GM23338 (cell line): Measurements from ENCODE around the gene THSD4. TPM values are rescaled to one million over a fixed set of nuclear protein-coding genes. Genes with fewer than 3 reads are reported as not detected.

Source experiments
- ATAC-seq: fragments of 200-7000 bp; cut with Tn5 transposase; 3 replicates; pipeline ENCODE4 v1.9.1; 2020
- DNase-seq: peaks from one replicate; pipeline ENCODE4 v3.0.0-alpha.2; 2015; ENCODE audit warnings: low spot score
- H2AFZ ChIP-seq: fragments of 200-600 bp; sonication (generic); 2 replicates; pipeline ENCODE4 v1.8.0; 2016; ENCODE audit warnings: antibody characterized with exemption, mild to moderate bottlenecking, moderate library complexity
- H3F3A ChIP-seq: fragments of 200-600 bp; sonication (generic); replicated peaks from 2 replicates; pipeline ENCODE4 v1.8.0; 2017; ENCODE audit warnings: antibody characterized with exemption, mixed run types, low read depth
- H3K27ac ChIP-seq: fragments of 200-600 bp; sonication (generic); 2 replicates; pipeline ENCODE4 v1.6.1; 2016; ENCODE audit warnings: low read depth
- H3K27me3 ChIP-seq: fragments of 200-600 bp; sonication (generic); 2 replicates; pipeline ENCODE4 v1.8.0; 2016; ENCODE audit warnings: mild to moderate bottlenecking, mixed run types, moderate library complexity; ENCODE audit not compliant: insufficient read depth
- H3K36me3 ChIP-seq: fragments of 200-600 bp; sonication (generic); 2 replicates; pipeline ENCODE4 v1.8.0; 2016; ENCODE audit warnings: mild to moderate bottlenecking; ENCODE audit not compliant: insufficient read depth
- H3K4me1 ChIP-seq: fragments of 200-600 bp; sonication (generic); 2 replicates; pipeline ENCODE4 v1.8.0; 2016; ENCODE audit warnings: mild to moderate bottlenecking, moderate library complexity; ENCODE audit not compliant: insufficient read depth
- H3K4me2 ChIP-seq: fragments of 200-600 bp; sonication (generic); 2 replicates; pipeline ENCODE4 v1.7.1; 2017; ENCODE audit warnings: mixed run types
- H3K4me3 ChIP-seq: fragments of 200-600 bp; sonication (generic); 2 replicates; pipeline ENCODE4 v1.6.1; 2016; ENCODE audit warnings: mixed run types
- H3K79me2 ChIP-seq: fragments of 200-600 bp; sonication (generic); replicated peaks from 2 replicates; pipeline ENCODE4 v1.8.0; 2017; ENCODE audit warnings: mild to moderate bottlenecking; ENCODE audit not compliant: insufficient read depth
- H3K9me2 ChIP-seq: fragments of 200-600 bp; sonication (generic); 2 replicates; pipeline ENCODE4 v1.8.0; 2017; ENCODE audit not compliant: insufficient read depth
- H4K20me1 ChIP-seq: fragments of 200-600 bp; sonication (generic); replicated peaks from 2 replicates; pipeline ENCODE4 v1.8.0; 2017; ENCODE audit warnings: mild to moderate bottlenecking; ENCODE audit not compliant: insufficient read depth
- H3K27ac Mint-ChIP-seq: 2 replicates; pipeline ENCODE4 v1.8.0; 2020; ENCODE audit warnings: inconsistent platforms, mild to moderate bottlenecking, moderate library complexity, mixed read lengths
- H3K27me3 Mint-ChIP-seq: 3 replicates; pipeline ENCODE4 v1.8.0; 2022; ENCODE audit warnings: low read depth, mild to moderate bottlenecking, moderate library complexity, mixed read lengths, inconsistent platforms; ENCODE audit not compliant: insufficient read depth, poor library complexity
- H3K36me3 Mint-ChIP-seq: 3 replicates; pipeline ENCODE4 v1.8.0; 2021; ENCODE audit warnings: low read depth, mild to moderate bottlenecking, inconsistent platforms, moderate library complexity, mixed read lengths
- H3K4me1 Mint-ChIP-seq: 3 replicates; pipeline ENCODE4 v1.8.0; 2020; ENCODE audit warnings: mild to moderate bottlenecking, inconsistent platforms, mixed read lengths
- H3K4me3 Mint-ChIP-seq: 3 replicates; pipeline ENCODE4 v1.8.0; 2021; ENCODE audit warnings: moderate library complexity, mild to moderate bottlenecking, inconsistent platforms, mixed read lengths
- H3K9me3 Mint-ChIP-seq: 3 replicates; pipeline ENCODE4 v1.8.0; 2020; ENCODE audit warnings: moderate library complexity, mild to moderate bottlenecking, inconsistent platforms, mixed read lengths
- CREB1 ChIP-seq: fragments of 250-450 bp; sonication (Bioruptor Pico); IDR thresholded peaks from 2 replicates; pipeline ENCODE4 v1.5.0; 2020; ENCODE audit warnings: low read depth, mild to moderate bottlenecking, moderate library complexity
- EZH2 ChIP-seq: fragments of 200-600 bp; sonication (generic); IDR thresholded peaks from one replicate; pipeline ENCODE4 v1.8.0; 2017; ENCODE audit warnings: antibody characterized with exemption, mild to moderate bottlenecking, low read depth; ENCODE audit not compliant: unreplicated experiment
- EZH2phosphoT487 ChIP-seq: fragments of 200-600 bp; sonication (generic); IDR thresholded peaks from one replicate; pipeline ENCODE4 v1.8.1; 2018; ENCODE audit warnings: antibody characterized with exemption; ENCODE audit not compliant: unreplicated experiment
- NANOG ChIP-seq: IDR thresholded peaks from 2 replicates; pipeline ENCODE4 v1.6.1; 2016; ENCODE audit warnings: antibody characterized with exemption, borderline replicate concordance
- POLR2AphosphoS5 ChIP-seq: IDR thresholded peaks from 2 replicates; pipeline ENCODE4 v1.6.1; 2016; ENCODE audit warnings: antibody characterized with exemption, low read depth
- ZNF114 ChIP-seq: fragments of 250-450 bp; sonication (Bioruptor Pico); IDR thresholded peaks from 2 replicates; pipeline ENCODE4 v1.5.0; 2020; ENCODE audit warnings: mild to moderate bottlenecking, moderate library complexity
- ZNF331 ChIP-seq: fragments of 250-450 bp; sonication (Bioruptor Pico); IDR thresholded peaks from 2 replicates; pipeline ENCODE4 v1.5.0; 2020; ENCODE audit warnings: low read depth, mild to moderate bottlenecking, moderate library complexity
- polyA plus RNA-seq: library from polyadenylated mRNA; unstranded; fragments of >200 nt; fragmentation: Nextera tagmentation; extraction: Ambion mirVana; gene quantifications from 2 replicates; pipeline ENCODE4 v1.2.1, GENCODE V29; 2016
- total RNA-seq: library from RNA; depleted of rRNA; stranded (reverse); fragments of >200 nt; shearing (Covaris generic); gene quantifications from 2 replicates; pipeline ENCODE4 v1.2.3, GENCODE V29; 2014
- TF ChIP-seq, protein P1 (sequence below): IDR thresholded peaks from one replicate; pipeline ENCODE4 v1.6.1; 2018; ENCODE audit warnings: antibody characterized with exemption; ENCODE audit not compliant: unreplicated experiment
- TF ChIP-seq, protein P2 (sequence below), 2 experiments: fragments of 200-600 bp in 1 of 2; sonication (generic) in 1 of 2; conservative IDR thresholded peaks; 2 replicates each; pipeline versions ENCODE4 v1.5.1 to v1.6.1; 2016 to 2017; ENCODE audit warnings: antibody characterized with exemption in 2 of 2, low read depth in 2 of 2, mild to moderate bottlenecking in 2 of 2, moderate library complexity in 1 of 2
- TF ChIP-seq, protein P3 (sequence below): fragments of 250-450 bp; sonication (Bioruptor Pico); IDR thresholded peaks from 2 replicates; pipeline ENCODE4 v1.5.0; 2020; ENCODE audit warnings: mild to moderate bottlenecking, moderate library complexity

Gene THSD4
- total and polyA plus RNA-seq, 2 experiments from 2014 or later, result 2.0 to 7.4 TPM

DNA sequence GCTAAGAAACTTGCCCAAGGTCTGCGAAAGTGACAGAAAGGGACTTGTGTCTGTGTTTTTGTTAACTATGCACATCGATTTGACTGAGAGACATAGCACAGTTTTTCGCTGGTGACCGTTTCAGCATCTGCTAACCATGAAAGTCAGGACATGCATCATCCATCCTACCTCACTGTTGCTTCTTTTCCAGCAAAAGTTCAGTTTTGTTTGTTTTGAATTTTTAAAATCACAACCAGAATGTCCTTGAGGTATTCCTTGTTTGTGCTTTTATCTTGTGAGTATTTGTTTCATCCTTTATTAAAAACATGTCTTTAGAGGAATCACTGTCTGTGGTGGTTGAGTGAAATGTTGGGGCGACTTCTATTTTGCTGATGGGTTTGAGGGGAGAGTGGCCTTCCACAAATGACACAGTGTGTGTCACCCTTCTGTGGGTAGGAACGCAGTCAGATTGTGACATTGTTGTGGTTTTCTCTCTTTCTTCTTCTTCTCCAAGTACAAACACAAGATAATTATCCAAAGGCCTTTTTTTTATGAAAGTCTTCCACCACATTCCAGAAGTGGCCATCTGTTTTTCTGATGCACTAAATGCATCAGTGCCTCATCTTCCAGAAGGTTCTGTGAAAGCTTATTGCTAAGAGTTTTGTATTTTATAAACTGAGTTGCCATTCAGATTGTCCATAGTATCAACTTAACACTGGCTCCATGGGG, 480.7 kb downstream of the THSD4 start:
- Histone ChIP-seq H3K4me1 (no peaks in the 10 kb centered on the region), H4K20me1 (no peaks in the 10 kb centered on the region), H3K4me2 (no peak overlapping the region), H3K79me2 (no peaks in the 10 kb centered on the region), H3K4me3 (no peak overlapping the region), H3K27me3 (no peaks in the 10 kb centered on the region), H3K27ac (no peak overlapping the region), H3K36me3 (no peaks in the 10 kb centered on the region), H3F3A (no peaks in the 10 kb centered on the region), H2AFZ (no peak overlapping the region), H3K9me2 (no peaks in the 10 kb centered on the region)
- ATAC-seq (no peak), DNase-seq (no peak)
- peaks cover 7% of the 10 kb centered on the region; the same call in 1 of the 3 replicates for H3K36me3 Mint-ChIP-seq
- H3K4me3 Mint-ChIP-seq, result no peak overlapping the region
- TF ChIP-seq ZNF331 (CRISPR knock-in tag) (no peak), ZNF114 (no peak), EZH2phosphoT487 (no peak), EZH2 (no peak), CREB1 (no peak), NANOG (no peak)
- TF ChIP-seq, protein P1, sequence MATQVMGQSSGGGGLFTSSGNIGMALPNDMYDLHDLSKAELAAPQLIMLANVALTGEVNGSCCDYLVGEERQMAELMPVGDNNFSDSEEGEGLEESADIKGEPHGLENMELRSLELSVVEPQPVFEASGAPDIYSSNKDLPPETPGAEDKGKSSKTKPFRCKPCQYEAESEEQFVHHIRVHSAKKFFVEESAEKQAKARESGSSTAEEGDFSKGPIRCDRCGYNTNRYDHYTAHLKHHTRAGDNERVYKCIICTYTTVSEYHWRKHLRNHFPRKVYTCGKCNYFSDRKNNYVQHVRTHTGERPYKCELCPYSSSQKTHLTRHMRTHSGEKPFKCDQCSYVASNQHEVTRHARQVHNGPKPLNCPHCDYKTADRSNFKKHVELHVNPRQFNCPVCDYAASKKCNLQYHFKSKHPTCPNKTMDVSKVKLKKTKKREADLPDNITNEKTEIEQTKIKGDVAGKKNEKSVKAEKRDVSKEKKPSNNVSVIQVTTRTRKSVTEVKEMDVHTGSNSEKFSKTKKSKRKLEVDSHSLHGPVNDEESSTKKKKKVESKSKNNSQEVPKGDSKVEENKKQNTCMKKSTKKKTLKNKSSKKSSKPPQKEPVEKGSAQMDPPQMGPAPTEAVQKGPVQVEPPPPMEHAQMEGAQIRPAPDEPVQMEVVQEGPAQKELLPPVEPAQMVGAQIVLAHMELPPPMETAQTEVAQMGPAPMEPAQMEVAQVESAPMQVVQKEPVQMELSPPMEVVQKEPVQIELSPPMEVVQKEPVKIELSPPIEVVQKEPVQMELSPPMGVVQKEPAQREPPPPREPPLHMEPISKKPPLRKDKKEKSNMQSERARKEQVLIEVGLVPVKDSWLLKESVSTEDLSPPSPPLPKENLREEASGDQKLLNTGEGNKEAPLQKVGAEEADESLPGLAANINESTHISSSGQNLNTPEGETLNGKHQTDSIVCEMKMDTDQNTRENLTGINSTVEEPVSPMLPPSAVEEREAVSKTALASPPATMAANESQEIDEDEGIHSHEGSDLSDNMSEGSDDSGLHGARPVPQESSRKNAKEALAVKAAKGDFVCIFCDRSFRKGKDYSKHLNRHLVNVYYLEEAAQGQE, result no peak
- TF ChIP-seq, protein P2, sequence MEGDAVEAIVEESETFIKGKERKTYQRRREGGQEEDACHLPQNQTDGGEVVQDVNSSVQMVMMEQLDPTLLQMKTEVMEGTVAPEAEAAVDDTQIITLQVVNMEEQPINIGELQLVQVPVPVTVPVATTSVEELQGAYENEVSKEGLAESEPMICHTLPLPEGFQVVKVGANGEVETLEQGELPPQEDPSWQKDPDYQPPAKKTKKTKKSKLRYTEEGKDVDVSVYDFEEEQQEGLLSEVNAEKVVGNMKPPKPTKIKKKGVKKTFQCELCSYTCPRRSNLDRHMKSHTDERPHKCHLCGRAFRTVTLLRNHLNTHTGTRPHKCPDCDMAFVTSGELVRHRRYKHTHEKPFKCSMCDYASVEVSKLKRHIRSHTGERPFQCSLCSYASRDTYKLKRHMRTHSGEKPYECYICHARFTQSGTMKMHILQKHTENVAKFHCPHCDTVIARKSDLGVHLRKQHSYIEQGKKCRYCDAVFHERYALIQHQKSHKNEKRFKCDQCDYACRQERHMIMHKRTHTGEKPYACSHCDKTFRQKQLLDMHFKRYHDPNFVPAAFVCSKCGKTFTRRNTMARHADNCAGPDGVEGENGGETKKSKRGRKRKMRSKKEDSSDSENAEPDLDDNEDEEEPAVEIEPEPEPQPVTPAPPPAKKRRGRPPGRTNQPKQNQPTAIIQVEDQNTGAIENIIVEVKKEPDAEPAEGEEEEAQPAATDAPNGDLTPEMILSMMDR (conservative IDR thresholded peaks at IDR 0.05; ENCODE audit: low read depth in 2 of 2), result no peak
- H3K9me3 Mint-ChIP-seq, result peaks cover 6% of the 10 kb centered on the region; the same call in 1 of the 3 replicates
- H3K4me1 Mint-ChIP-seq, result peaks cover 18% of the 10 kb centered on the region
- peaks cover 2% of the 10 kb centered on the region for H3K27me3 Mint-ChIP-seq
- H3K27ac Mint-ChIP-seq, result no peak overlapping the region

DNA sequence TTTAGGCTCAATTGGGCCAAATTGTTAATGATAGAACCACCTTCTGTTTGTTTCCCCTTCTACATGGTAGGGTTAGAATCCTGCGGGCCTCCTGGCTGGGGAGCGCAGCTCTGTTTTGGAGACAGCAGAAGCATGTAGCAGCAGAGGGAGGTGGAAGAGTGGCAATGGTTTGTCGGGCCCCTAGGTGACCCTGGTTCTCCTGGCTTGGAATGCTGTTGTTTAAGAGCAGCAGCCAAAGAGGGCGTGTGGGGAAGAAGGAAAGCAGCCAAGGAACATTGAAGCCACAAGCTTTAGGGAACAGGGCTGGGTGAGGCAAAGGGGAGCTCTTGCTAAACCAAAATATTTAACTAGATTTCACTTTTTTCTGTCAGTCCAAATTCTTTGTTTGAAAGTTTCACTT, 481.4 kb downstream of the THSD4 start:
- Histone ChIP-seq H3F3A (no peaks in the 10 kb centered on the region), H3K4me1 (no peaks in the 10 kb centered on the region), H3K9me2 (no peaks in the 10 kb centered on the region), H2AFZ (no peak overlapping the region), H3K36me3 (no peaks in the 10 kb centered on the region), H4K20me1 (no peaks in the 10 kb centered on the region), H3K4me2 (no peak overlapping the region), H3K27ac (no peak overlapping the region), H3K4me3 (no peak overlapping the region), H3K79me2 (no peaks in the 10 kb centered on the region), H3K27me3 (no peaks in the 10 kb centered on the region)
- DNase-seq (peak; percentile 26), ATAC-seq (peak; percentile 54; the same call in 2 of the 3 replicates)
- Mint-ChIP-seq H3K9me3 (peaks cover 6% of the 10 kb centered on the region; the same call in 1 of the 3 replicates), H3K27ac (no peak overlapping the region), H3K27me3 (peaks cover 2% of the 10 kb centered on the region), H3K4me1 (peaks cover 18% of the 10 kb centered on the region), H3K4me3 (no peak overlapping the region), H3K36me3 (peaks cover 7% of the 10 kb centered on the region; the same call in 1 of the 3 replicates)
- TF ChIP-seq ZNF114 (no peak), POLR2AphosphoS5 (no peak)
- TF ChIP-seq, protein P3, sequence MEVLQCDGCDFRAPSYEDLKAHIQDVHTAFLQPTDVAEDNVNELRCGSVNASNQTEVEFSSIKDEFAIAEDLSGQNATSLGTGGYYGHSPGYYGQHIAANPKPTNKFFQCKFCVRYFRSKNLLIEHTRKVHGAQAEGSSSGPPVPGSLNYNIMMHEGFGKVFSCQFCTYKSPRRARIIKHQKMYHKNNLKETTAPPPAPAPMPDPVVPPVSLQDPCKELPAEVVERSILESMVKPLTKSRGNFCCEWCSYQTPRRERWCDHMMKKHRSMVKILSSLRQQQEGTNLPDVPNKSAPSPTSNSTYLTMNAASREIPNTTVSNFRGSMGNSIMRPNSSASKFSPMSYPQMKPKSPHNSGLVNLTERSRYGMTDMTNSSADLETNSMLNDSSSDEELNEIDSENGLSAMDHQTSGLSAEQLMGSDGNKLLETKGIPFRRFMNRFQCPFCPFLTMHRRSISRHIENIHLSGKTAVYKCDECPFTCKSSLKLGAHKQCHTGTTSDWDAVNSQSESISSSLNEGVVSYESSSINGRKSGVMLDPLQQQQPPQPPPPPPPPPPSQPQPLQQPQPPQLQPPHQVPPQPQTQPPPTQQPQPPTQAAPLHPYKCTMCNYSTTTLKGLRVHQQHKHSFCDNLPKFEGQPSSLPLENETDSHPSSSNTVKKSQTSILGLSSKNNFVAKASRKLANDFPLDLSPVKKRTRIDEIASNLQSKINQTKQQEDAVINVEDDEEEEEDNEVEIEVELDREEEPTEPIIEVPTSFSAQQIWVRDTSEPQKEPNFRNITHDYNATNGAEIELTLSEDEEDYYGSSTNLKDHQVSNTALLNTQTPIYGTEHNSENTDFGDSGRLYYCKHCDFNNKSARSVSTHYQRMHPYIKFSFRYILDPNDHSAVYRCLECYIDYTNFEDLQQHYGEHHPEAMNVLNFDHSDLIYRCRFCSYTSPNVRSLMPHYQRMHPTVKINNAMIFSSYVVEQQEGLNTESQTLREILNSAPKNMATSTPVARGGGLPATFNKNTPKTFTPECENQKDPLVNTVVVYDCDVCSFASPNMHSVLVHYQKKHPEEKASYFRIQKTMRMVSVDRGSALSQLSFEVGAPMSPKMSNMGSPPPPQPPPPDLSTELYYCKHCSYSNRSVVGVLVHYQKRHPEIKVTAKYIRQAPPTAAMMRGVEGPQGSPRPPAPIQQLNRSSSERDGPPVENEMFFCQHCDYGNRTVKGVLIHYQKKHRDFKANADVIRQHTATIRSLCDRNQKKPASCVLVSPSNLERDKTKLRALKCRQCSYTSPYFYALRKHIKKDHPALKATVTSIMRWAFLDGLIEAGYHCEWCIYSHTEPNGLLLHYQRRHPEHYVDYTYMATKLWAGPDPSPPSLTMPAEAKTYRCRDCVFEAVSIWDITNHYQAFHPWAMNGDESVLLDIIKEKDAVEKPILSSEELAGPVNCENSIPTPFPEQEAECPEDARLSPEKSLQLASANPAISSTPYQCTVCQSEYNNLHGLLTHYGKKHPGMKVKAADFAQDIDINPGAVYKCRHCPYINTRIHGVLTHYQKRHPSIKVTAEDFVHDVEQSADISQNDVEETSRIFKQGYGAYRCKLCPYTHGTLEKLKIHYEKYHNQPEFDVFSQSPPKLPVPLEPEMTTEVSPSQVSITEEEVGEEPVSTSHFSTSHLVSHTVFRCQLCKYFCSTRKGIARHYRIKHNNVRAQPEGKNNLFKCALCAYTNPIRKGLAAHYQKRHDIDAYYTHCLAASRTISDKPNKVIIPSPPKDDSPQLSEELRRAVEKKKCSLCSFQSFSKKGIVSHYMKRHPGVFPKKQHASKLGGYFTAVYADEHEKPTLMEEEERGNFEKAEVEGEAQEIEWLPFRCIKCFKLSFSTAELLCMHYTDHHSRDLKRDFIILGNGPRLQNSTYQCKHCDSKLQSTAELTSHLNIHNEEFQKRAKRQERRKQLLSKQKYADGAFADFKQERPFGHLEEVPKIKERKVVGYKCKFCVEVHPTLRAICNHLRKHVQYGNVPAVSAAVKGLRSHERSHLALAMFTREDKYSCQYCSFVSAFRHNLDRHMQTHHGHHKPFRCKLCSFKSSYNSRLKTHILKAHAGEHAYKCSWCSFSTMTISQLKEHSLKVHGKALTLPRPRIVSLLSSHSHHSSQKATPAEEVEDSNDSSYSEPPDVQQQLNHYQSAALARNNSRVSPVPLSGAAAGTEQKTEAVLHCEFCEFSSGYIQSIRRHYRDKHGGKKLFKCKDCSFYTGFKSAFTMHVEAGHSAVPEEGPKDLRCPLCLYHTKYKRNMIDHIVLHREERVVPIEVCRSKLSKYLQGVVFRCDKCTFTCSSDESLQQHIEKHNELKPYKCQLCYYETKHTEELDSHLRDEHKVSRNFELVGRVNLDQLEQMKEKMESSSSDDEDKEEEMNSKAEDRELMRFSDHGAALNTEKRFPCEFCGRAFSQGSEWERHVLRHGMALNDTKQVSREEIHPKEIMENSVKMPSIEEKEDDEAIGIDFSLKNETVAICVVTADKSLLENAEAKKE, result no peak
